ENCODE data around the gene PLA2G15. TPM values are rescaled to one million over a fixed set of nuclear protein-coding genes. Genes with fewer than 3 reads are reported as not detected.

PLA2G15 gene
- total and polyA plus RNA-seq, 2 of the 13 experiments (the other 11 are each of a cell fraction or from before 2014, with no cell fraction given): 14.4 to 23.7 TPM

GRCh38 chr16:68235108-68235886 lies 9.9 kb upstream of the PLA2G15 start (continued):
- peak; percentile 64; the same call in 1 of the 2 replicates for TF ChIP-seq ZNF772 (CRISPR knock-in tag; IDR thresholded peaks at IDR 0.05)
- peak; percentile 33 for TF ChIP-seq PITX1 (CRISPR knock-in tag; IDR thresholded peaks at IDR 0.05)
- peak; percentile 47; the same call in 1 of the 2 replicates for TF ChIP-seq SMYD3 (CRISPR knock-in tag; IDR thresholded peaks at IDR 0.05)
- TF ChIP-seq KDM2A (CRISPR knock-in tag; IDR thresholded peaks at IDR 0.05; ENCODE audit: borderline replicate concordance, low read depth): peak; percentile 65
- TF ChIP-seq ZNF878 (CRISPR knock-in tag; IDR thresholded peaks at IDR 0.05): no peak
- no peak for TF ChIP-seq ZNF557 (CRISPR knock-in tag; IDR thresholded peaks at IDR 0.05)
- peak; percentile 84 for TF ChIP-seq NRL (CRISPR knock-in tag; IDR thresholded peaks at IDR 0.05; ENCODE audit: borderline replicate concordance)
- peak; percentile 88; the same call in 1 of the 2 replicates for TF ChIP-seq ZNF564 (CRISPR knock-in tag; IDR thresholded peaks at IDR 0.05)
- peak; percentile 72 for TF ChIP-seq UBTF (CRISPR knock-in tag; IDR thresholded peaks at IDR 0.05)
- TF ChIP-seq ESRRA (CRISPR knock-in tag; IDR thresholded peaks at IDR 0.05; ENCODE audit: low read depth): peak; percentile 32; the same call in 1 of the 2 replicates
- no peak for TF ChIP-seq MAZ (IDR thresholded peaks at IDR 0.05; ENCODE audit: borderline replicate concordance, low read depth, low read length)
- peak; percentile 57; the same call in 1 of the 2 replicates for TF ChIP-seq MAZ (CRISPR knock-in tag; IDR thresholded peaks at IDR 0.05; ENCODE audit: low read depth)
- no peak for TF ChIP-seq YEATS4 (CRISPR knock-in tag; IDR thresholded peaks at IDR 0.05; ENCODE audit: borderline replicate concordance)
- TF ChIP-seq ZNF768 (CRISPR knock-in tag; IDR thresholded peaks at IDR 0.05): peak; percentile 18; the same call in 1 of the 2 replicates
- peak; percentile 22; the same call in 1 of the 2 replicates for TF ChIP-seq ZNF34 (CRISPR knock-in tag; IDR thresholded peaks at IDR 0.05; ENCODE audit: borderline replicate concordance)
- 0 out of 2 replicates have a peak, but pooled peaks have one; percentile 9 for TF ChIP-seq E2F1 (CRISPR knock-in tag; IDR thresholded peaks at IDR 0.05)
- no peak for TF ChIP-seq ZNF101 (CRISPR knock-in tag; IDR thresholded peaks at IDR 0.05; ENCODE audit: borderline replicate concordance, low read depth)
- TF ChIP-seq KDM5A (IDR thresholded peaks at IDR 0.05; ENCODE audit: borderline replicate concordance, low read length): peak; percentile 23; the same call in 1 of the 2 replicates
- peak; percentile 81; the same call in 1 of the 2 replicates for TF ChIP-seq ZNF713 (CRISPR knock-in tag; IDR thresholded peaks at IDR 0.05)
- no peak for TF ChIP-seq U2AF1 (optimal IDR thresholded peaks at IDR 0.05; ENCODE audit: low read depth, low read length)
- no peak for TF ChIP-seq GTF3A (CRISPR knock-in tag; conservative IDR thresholded peaks at IDR 0.05)
- no peak for TF ChIP-seq ZNF510 (CRISPR knock-in tag; IDR thresholded peaks at IDR 0.05; ENCODE audit: low read depth)
- no peak for TF ChIP-seq HMGA1 (CRISPR knock-in tag; conservative IDR thresholded peaks at IDR 0.05)
- 0 out of 2 replicates have a peak, but pooled peaks have one; percentile 18 for TF ChIP-seq HNF4G (IDR thresholded peaks at IDR 0.05; ENCODE audit: borderline replicate concordance, low read depth, low read length)
- no peak for TF ChIP-seq HNF4G (CRISPR knock-in tag; IDR thresholded peaks at IDR 0.05; ENCODE audit: borderline replicate concordance, low read depth)
- TF ChIP-seq CHCHD3 (CRISPR knock-in tag; IDR thresholded peaks at IDR 0.05): no peak
- TF ChIP-seq MYC (CRISPR knock-in tag; IDR thresholded peaks at IDR 0.05; ENCODE audit: borderline replicate concordance): peak; percentile 73
- peak; percentile 23; the same call in 1 of the 2 replicates for TF ChIP-seq ZC3H4 (CRISPR knock-in tag; IDR thresholded peaks at IDR 0.05; ENCODE audit: borderline replicate concordance)

Measured in HepG2 (cell line).